ENCODE results near the gene CSNK2B. TPM values are rescaled to one million over a fixed set of nuclear protein-coding genes. Genes with fewer than 3 reads are reported as not detected.

Gene CSNK2B
- total and polyA plus RNA-seq, 7 donors: 188 to 232 (median 206) TPM

DNA sequence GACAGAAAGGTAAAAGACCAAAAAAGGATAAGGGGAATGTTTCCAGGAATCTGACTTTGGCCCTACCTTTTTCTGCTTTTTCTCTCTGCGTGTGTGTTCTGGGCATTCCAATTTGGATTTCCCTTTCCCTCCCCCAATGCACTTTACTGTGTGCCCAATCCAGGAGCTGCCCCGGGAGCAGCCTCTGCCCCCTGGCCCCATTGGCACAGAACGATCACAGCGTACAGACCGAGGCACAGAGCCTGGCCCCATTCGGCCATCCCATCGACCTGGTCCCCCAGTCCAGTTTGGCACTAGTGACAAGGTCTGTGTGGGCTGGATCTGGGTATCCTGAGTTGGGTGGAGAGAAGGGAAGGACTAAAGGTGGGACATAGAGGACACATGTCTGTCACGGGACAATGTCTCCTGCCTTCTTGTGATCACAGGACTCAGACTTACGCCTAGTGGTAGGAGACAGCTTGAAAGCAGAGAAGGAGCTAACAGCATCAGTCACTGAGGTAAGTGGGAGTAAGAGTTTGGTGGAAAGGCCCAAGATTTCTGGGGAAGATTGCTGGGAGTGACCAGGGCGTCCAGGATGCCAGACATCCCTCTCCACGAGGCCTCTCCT lies 30.8 kb upstream of the CSNK2B start:
- TF ChIP-seq EP300 (IDR thresholded peaks at IDR 0.05) (no peak), CTCF (IDR thresholded peaks at IDR 0.05) (no peak), POLR2AphosphoS5 (IDR thresholded peaks at IDR 0.05) (no peak), POLR2A (IDR thresholded peaks at IDR 0.05) (no peak)
- DNase-seq: no peak
- 82 to 91% methylated on average over 11 of the region's 11 CpGs for WGBS, 2 donors
- Histone ChIP-seq H3K4me3 (no peak overlapping the region), H3K9me3 (no peaks in the 10 kb centered on the region), H3K36me3 (peaks cover 66 to 98% (median 78%) of the 10 kb centered on the region in 4 donors), H3K27me3 (no peaks in the 10 kb centered on the region), H3K4me1 (no peaks in the 10 kb centered on the region), H3K27ac (no peak overlapping the region)
- intact Hi-C loops (cut with DNase I): no loop called here

- no peak overlapping the region for H3K4me3 ChIP-seq
- intact Hi-C loops (cut with DNase I): no loop called here
- no peaks in the 10 kb centered on the region for H3K27me3 ChIP-seq
- TF ChIP-seq POLR2AphosphoS5 (IDR thresholded peaks at IDR 0.05) (no peak), EP300 (IDR thresholded peaks at IDR 0.05) (no peak)
- peak overlapping the region in 1 of 4 donors; percentile 30 for H3K27ac ChIP-seq
- peaks cover 73 to 98% (median 79%) of the 10 kb centered on the region in 4 donors for H3K36me3 ChIP-seq
- no peaks in the 10 kb centered on the region for H3K4me1 ChIP-seq
- DNase-seq: no peak
- WGBS, 2 donors: 80 to 87% methylated on average over 27 of the region's 27 CpGs
- no peaks in the 10 kb centered on the region for H3K9me3 ChIP-seq
Measured at GRCh38 chr6:31636698-31637596, 28.9 kb upstream of the CSNK2B start.

GRCh38 chr6:31639043-31639442 lies 26.8 kb upstream of the CSNK2B start:
- WGBS, 2 donors: 82 to 89% methylated on average over 9 of the region's 9 CpGs
- DNase-seq: no peak
- no peaks in the 10 kb centered on the region for H3K9me3 ChIP-seq
- no peak overlapping the region for H3K4me3 ChIP-seq
- TF ChIP-seq POLR2AphosphoS5 (IDR thresholded peaks at IDR 0.05) (peak in 1 of 4 donors; percentile 16), EP300 (IDR thresholded peaks at IDR 0.05) (no peak)
- peaks cover 69 to 96% (median 89%) of the 10 kb centered on the region in 4 donors for H3K36me3 ChIP-seq
- no peaks in the 10 kb centered on the region for H3K4me1 ChIP-seq
- no peak overlapping the region for H3K27ac ChIP-seq
- intact Hi-C loops (cut with DNase I): no loop called here
- no peaks in the 10 kb centered on the region for H3K27me3 ChIP-seq

GRCh38 chr6:31639449-31639861 lies 26.4 kb upstream of the CSNK2B start:
- no peak for DNase-seq
- 80 to 84% methylated on average over 10 of the region's 10 CpGs for WGBS, 2 donors
- intact Hi-C loops (cut with DNase I): no loop called here
- Histone ChIP-seq H3K27ac (no peak overlapping the region), H3K27me3 (no peaks in the 10 kb centered on the region), H3K9me3 (no peaks in the 10 kb centered on the region), H3K4me1 (no peaks in the 10 kb centered on the region), H3K4me3 (no peak overlapping the region), H3K36me3 (peaks cover 69 to 96% (median 89%) of the 10 kb centered on the region in 4 donors)
- no peak for TF ChIP-seq POLR2AphosphoS5 (IDR thresholded peaks at IDR 0.05)
- no peak for TF ChIP-seq POLR2A (IDR thresholded peaks at IDR 0.05)
- TF ChIP-seq EP300 (IDR thresholded peaks at IDR 0.05): no peak

DNA sequence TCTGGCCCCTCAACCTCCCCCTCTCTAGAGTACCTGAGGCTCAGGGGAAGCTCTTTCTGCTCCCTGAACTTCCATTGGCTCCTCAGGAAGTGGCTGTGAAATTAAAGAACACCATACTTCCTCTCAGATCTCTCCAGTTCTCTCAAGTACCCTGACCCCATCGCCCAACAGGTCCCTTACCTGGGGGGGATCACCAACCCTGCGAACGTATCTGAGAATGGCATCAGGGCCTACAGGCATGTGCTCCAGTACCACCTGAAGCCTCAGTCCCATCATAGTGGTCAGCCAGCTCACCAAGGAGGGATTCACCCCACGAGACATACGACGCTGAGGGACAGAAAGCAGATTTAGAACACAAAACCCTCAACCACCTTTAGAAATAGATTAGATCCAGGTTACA lies 25.3 kb upstream of the CSNK2B start:
- TF ChIP-seq POLR2A (IDR thresholded peaks at IDR 0.05) (no peak), POLR2AphosphoS5 (IDR thresholded peaks at IDR 0.05) (no peak), EP300 (IDR thresholded peaks at IDR 0.05) (no peak), CTCF (IDR thresholded peaks at IDR 0.05) (no peak)
- peaks cover 68 to 96% (median 89%) of the 10 kb centered on the region in 4 donors for H3K36me3 ChIP-seq
- no peak overlapping the region for H3K27ac ChIP-seq
- WGBS, 2 donors: 94 to 95% methylated on average over 6 of the region's 6 CpGs
- H3K9me3 ChIP-seq: no peaks in the 10 kb centered on the region
- no peaks in the 10 kb centered on the region for H3K4me1 ChIP-seq
- intact Hi-C loops (cut with DNase I): no loop called here
- no peak overlapping the region for H3K4me3 ChIP-seq
- no peaks in the 10 kb centered on the region for H3K27me3 ChIP-seq
- no peak for DNase-seq

DNA sequence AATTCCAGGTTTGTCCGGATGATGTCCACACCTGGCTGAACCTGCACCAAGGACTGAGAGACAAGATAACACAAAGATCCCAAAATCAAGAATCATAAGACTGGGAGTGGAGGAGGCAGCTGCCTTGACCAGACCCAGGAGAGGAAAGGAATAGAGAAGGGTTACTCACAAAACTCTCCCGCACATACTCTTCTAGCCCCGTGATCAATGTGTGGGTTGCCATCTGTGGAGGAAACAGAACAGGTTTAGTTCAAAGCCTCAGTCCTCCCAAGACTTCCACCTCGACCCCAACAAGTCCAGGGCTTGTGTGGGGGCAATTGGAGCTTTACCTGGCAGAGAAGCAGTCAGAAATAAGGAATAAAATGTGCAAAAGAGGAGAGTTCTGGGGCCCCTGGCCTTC lies 24.5 kb upstream of the CSNK2B start:
- no peaks in the 10 kb centered on the region for H3K27me3 ChIP-seq
- no peak overlapping the region for H3K4me3 ChIP-seq
- H3K4me1 ChIP-seq: no peaks in the 10 kb centered on the region
- H3K27ac ChIP-seq: no peak overlapping the region
- 87 to 89% methylated on average over 4 of the region's 4 CpGs for WGBS, 2 donors
- H3K9me3 ChIP-seq: no peaks in the 10 kb centered on the region
- DNase-seq: no peak
- H3K36me3 ChIP-seq: peaks cover 68 to 96% (median 84%) of the 10 kb centered on the region in 4 donors
- TF ChIP-seq EP300 (IDR thresholded peaks at IDR 0.05): no peak
- TF ChIP-seq POLR2A (IDR thresholded peaks at IDR 0.05): no peak
- no peak for TF ChIP-seq CTCF (IDR thresholded peaks at IDR 0.05)
- no peak for TF ChIP-seq POLR2AphosphoS5 (IDR thresholded peaks at IDR 0.05)
- intact Hi-C loops (cut with DNase I): no loop called here
